ENCODE measurements around the gene GALNT4. TPM values are rescaled to one million over a fixed set of nuclear protein-coding genes. Genes with fewer than 3 reads are reported as not detected.
A peak's percentile ranks its signal among the peaks of the same experiment; 100 is the strongest.

GALNT4 gene
- total RNA-seq, 4 donors from 2014 or later: 11.5 to 37.2 (median 26.1) TPM

DNA sequence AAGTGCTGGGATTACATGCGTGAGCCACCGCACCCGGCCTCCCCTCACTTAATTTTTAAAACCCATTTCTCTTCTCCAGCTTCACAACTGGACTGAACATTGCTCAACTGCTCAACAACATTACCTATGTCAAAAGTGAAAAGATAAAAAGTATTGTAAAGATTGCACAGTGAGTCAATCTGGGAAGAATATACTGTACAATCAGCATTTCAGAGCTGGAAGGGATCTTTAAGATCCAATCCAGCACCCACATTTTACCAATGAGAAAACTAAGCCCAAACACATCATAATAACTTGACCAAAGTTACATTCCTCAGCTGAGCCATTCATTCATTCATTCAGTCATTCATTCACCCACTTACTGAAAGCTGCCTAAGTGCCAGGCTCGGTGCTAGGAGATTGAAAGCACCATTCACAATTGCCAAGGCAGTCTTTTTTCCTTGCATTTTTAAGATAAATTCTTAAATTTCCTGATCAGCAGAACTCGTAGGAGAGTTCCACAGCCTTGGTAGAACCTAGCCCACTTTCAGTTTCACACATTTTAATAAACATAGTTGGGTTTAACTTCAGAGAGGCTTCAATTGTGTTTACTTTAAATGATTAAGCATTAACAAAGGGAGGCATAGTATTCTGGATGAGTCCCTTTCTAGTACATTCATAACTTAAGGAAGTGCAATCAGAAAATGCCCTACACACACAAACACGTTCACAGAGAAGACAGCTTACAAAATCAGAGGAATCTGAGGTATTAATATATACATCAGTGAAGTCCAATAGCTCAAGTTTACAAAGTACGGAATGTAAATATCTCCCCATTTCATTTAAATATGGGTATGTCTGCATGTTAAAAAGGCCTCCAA is 3.0 kb downstream of the GALNT4 start:
- peak overlapping the region; percentile 6 to 92 (median 24) for H3K27ac ChIP-seq
- 45 to 46% methylated on average over 7 of the region's 7 CpGs for WGBS, 2 donors (ENCODE audit: low coverage in 1 of 2)
- H3K4me1 ChIP-seq: peaks cover 17 to 57% (median 25%) of the 10 kb centered on the region in 4 donors
- intact Hi-C loops (cut with DNase I; ENCODE audit: low total_unique reads) (loop anchor here (10.0 kb wide), 1 partner anchor 167 kb away; the partner anchor contains the start of gene DUSP6), in situ Hi-C loops (cut with MboI; ENCODE audit: low pct_ligation_motif_present in 1 of 4, low pct_unique_long_range_greater_than_20kb in 1 of 4, low sequenced_read_pairs in 3 of 4) (loop anchor here in 2 of 4 donors (10.0 kb wide), 4 partner anchors 47 to 497 kb away; no protein-coding TSS in a partner anchor)
- TF ChIP-seq POLR2A (IDR thresholded peaks at IDR 0.05) (no peak), POLR2AphosphoS5 (IDR thresholded peaks at IDR 0.05) (no peak)
- H3K4me3 ChIP-seq: peak overlapping the region in 3 of 4 donors; percentile 15 to 97 (median 91)
- no peaks in the 10 kb centered on the region for H3K9me3 ChIP-seq
- no peaks in the 10 kb centered on the region for H3K27me3 ChIP-seq
- no peaks in the 10 kb centered on the region for H3K36me3 ChIP-seq
- DNase-seq: no peak

DNA sequence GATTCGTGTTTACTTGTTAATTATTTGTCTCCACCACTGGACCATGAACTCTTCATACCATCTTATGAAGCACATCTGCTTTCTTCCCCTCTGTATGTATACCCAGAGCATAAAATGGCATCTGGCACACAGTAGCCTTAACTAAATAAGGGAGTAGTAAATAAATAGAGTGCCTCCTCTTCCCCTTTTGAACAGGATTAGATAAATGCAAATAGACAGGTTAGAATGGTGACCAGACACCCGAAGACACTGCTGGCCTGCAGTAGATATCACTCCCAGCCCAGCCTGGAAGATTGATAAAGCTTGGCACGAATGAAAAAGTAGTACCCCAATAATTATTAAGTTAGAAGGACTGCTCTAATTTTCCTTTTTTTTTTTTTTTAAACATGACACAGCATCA is 6.9 kb downstream of the GALNT4 start:
- Histone ChIP-seq H3K27me3 (no peaks in the 10 kb centered on the region), H3K27ac (peak overlapping the region in 1 of 4 donors; percentile 35), H3K4me3 (no peak overlapping the region), H3K4me1 (peaks cover 11 to 38% (median 15%) of the 10 kb centered on the region in 4 donors), H3K36me3 (no peaks in the 10 kb centered on the region), H3K9me3 (no peaks in the 10 kb centered on the region)
- intact Hi-C loops (cut with DNase I; ENCODE audit: low total_unique reads) (no loop called here), in situ Hi-C loops (cut with MboI; ENCODE audit: low pct_ligation_motif_present in 1 of 4, low pct_unique_long_range_greater_than_20kb in 1 of 4, low sequenced_read_pairs in 3 of 4) (no loop called here)
- 52 to 67% methylated on average over 3 of the region's 3 CpGs for WGBS, 2 donors (ENCODE audit: low coverage in 1 of 2)
- DNase-seq: no peak
- TF ChIP-seq EP300 (IDR thresholded peaks at IDR 0.05; ENCODE audit: low read depth): no peak
- TF ChIP-seq POLR2A (IDR thresholded peaks at IDR 0.05): no peak
- no peak for TF ChIP-seq POLR2AphosphoS5 (IDR thresholded peaks at IDR 0.05)
- no peak for TF ChIP-seq CTCF (IDR thresholded peaks at IDR 0.05)

DNA sequence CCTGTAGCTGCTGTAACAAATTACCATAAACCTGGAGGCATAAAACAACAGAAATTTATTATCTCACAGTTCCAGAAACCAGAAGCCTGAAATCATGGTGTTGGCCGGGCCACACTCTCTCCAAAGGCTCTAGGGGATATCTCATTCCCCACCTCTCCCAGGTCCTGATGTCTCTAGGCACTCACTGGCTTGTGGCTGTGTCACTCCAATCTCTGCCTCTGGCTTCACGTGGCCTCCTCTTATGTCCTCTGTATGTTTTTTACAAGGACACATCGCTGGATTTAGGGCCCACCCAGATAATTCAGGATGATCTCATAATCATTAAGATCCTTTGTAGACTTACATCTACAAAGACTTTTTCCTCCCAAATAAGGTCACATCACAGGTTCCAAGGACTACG is 8.0 kb downstream of the GALNT4 start:
- 69 to 72% methylated on average over 4 of the region's 4 CpGs for WGBS, 2 donors (ENCODE audit: low coverage in 1 of 2)
- no peaks in the 10 kb centered on the region for H3K9me3 ChIP-seq
- no peaks in the 10 kb centered on the region for H3K27me3 ChIP-seq
- no peak for DNase-seq
- H3K4me1 ChIP-seq: peaks cover 6 to 33% (median 16%) of the 10 kb centered on the region in 4 donors
- H3K36me3 ChIP-seq: no peaks in the 10 kb centered on the region
- TF ChIP-seq EP300 (IDR thresholded peaks at IDR 0.05; ENCODE audit: low read depth): no peak
- no peak for TF ChIP-seq POLR2A (IDR thresholded peaks at IDR 0.05)
- TF ChIP-seq CTCF (IDR thresholded peaks at IDR 0.05): no peak
- no peak overlapping the region for H3K4me3 ChIP-seq
- no peak overlapping the region for H3K27ac ChIP-seq
- intact Hi-C loops (cut with DNase I; ENCODE audit: low total_unique reads): no loop called here
- in situ Hi-C loops (cut with MboI; ENCODE audit: low pct_ligation_motif_present in 1 of 4, low pct_unique_long_range_greater_than_20kb in 1 of 4, low sequenced_read_pairs in 3 of 4): no loop called here

DNA sequence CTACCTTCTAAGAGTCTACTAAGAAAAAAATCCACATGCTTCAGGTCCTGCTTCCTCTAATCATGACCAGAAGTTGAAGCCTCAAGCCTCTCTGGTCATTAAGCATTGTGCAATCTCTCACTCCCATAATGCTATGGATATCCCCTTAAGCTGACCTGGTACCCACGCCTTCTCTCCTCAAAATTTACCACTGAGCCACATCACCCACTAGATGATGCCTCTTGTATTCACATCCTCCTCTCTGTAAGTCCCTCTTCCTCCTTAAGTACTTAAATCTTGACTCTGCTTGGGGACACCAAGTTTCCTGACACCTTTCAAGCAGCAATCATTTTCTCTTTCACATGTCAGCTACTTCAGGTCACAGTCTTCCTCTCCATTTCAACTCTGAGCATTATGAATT is 9.8 kb downstream of the GALNT4 start:
- H3K9me3 ChIP-seq: no peaks in the 10 kb centered on the region
- H3K36me3 ChIP-seq: no peaks in the 10 kb centered on the region
- in situ Hi-C loops (cut with MboI; ENCODE audit: low pct_ligation_motif_present in 1 of 4, low pct_unique_long_range_greater_than_20kb in 1 of 4, low sequenced_read_pairs in 3 of 4): no loop called here
- intact Hi-C loops (cut with DNase I; ENCODE audit: low total_unique reads): no loop called here
- no peak for TF ChIP-seq EP300 (IDR thresholded peaks at IDR 0.05; ENCODE audit: low read depth)
- H3K27ac ChIP-seq: no peak overlapping the region
- H3K4me3 ChIP-seq: no peak overlapping the region
- DNase-seq: no peak
- 63 to 65% methylated on average over 1 of the region's 1 CpG for WGBS, 2 donors (ENCODE audit: low coverage in 1 of 2)
- no peaks in the 10 kb centered on the region for H3K27me3 ChIP-seq
- H3K4me1 ChIP-seq: peaks cover 0 to 22% (median 7%) of the 10 kb centered on the region in 4 donors

- Histone ChIP-seq H3K4me1 (peaks cover 0 to 15% (median 8%) of the 10 kb centered on the region in 4 donors), H3K27ac (no peak overlapping the region), H3K4me3 (no peak overlapping the region), H3K36me3 (no peaks in the 10 kb centered on the region), H3K27me3 (no peaks in the 10 kb centered on the region), H3K9me3 (no peaks in the 10 kb centered on the region)
- intact Hi-C loops (cut with DNase I; ENCODE audit: low total_unique reads): no loop called here
- TF ChIP-seq POLR2A (IDR thresholded peaks at IDR 0.05): no peak
- TF ChIP-seq CTCF (IDR thresholded peaks at IDR 0.05): no peak
- TF ChIP-seq POLR2AphosphoS5 (IDR thresholded peaks at IDR 0.05): no peak
- no peak for TF ChIP-seq EP300 (IDR thresholded peaks at IDR 0.05; ENCODE audit: low read depth)
- in situ Hi-C loops (cut with MboI; ENCODE audit: low pct_ligation_motif_present in 1 of 4, low pct_unique_long_range_greater_than_20kb in 1 of 4, low sequenced_read_pairs in 3 of 4): no loop called here
- WGBS, 2 donors (ENCODE audit: low coverage in 1 of 2): 93 to 95% methylated on average over 2 to 4 of the region's 4 CpGs
- no peak for DNase-seq
These were observed 11.1 kb downstream of the GALNT4 start for GRCh38 chr12:89513544-89513943.
